Activated CD4-positive, alpha-beta T cell treated with anti-CD3 and anti-CD28 coated beads, Interleukin-2, amount 50 U/mL, for 4 hours (primary cell): ENCODE measurements around the gene SPRY4.
A peak's percentile ranks its signal among the peaks of the same experiment; 100 is the strongest.
"Not testable (repeated sequence)": the region's sequence is repeated elsewhere in the genome, so short reads cannot be mapped to it uniquely, and the experiment has no call there.

ENCODE experiments used
- DNase-seq, 2 experiments: peaks; one replicate each; pipeline ENCODE4 v3.0.0-alpha.2; 2020

Gene SPRY4

DNA sequence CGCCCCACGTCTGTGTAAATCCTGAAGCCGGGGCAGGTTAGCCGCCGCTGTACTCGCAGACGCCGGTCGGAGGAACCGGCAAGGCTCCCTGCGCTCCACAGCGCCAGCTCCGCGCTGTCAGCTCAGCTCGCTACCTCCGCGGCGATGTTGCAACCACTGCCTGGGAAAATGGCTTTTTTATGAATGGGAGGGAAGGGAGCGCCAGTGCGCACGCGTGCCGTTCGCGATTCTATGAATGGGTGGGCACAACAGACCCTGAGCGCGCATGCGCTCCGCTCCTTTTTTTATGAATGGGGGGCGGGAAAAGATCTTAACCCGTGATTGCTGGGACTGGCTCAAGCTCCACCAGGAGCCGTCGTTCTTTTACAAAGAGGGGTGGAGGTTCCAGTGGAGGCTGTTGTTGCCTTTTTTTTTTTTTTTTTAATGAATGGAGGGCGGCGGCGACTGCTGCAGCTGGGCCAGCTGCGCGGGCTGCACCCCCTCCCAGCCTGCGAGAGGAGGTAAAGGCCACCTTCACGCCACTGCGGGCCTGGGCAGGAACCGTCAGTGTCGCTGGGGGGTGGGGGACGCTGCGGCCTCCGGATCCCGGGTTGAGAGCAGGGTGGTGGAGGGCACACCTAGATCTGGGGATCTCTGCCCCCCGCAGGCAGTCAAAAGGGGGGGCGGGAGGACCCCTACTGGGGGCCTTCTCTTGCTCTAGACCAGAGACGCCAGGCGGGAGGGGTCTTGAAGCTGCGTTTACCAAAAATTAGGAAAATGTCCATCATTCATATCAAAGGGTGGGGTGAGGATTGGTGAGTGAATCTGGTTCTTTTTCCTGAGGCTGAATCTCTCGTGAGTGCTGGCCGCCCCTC, at the start of gene SPRY4:
TSS of gene SPRY4 (minus strand) at position 151 of the 854 bp plus-strand sequence. CDS start 9,913 bp downstream, outside the sequence.
- DNase-seq = peak; percentile 66 to 71

GRCh38 chr5:142368529-142368928, 43.7 kb upstream of the SPRY4 start:
- no peak for DNase-seq

DNA sequence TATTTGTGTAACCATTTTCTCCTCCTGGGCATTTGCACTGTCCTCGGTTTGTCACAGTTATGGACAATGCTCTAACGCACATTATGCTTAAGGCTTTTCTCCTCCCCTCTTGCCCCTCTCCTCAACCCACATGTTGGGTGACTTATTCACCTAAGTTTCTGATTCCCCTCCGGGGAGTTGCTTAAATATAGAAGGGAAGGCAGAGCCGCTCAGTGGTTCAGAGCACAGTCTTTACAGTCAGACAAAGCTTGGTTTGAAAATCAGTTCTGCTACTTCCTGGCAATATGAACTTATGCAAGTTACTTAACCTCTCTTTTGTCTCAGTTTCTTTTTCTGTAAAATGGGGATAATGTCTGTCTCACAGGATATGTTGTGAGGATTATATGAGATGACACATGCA, 41.2 kb upstream of the SPRY4 start:
- DNase-seq = no peak

DNA sequence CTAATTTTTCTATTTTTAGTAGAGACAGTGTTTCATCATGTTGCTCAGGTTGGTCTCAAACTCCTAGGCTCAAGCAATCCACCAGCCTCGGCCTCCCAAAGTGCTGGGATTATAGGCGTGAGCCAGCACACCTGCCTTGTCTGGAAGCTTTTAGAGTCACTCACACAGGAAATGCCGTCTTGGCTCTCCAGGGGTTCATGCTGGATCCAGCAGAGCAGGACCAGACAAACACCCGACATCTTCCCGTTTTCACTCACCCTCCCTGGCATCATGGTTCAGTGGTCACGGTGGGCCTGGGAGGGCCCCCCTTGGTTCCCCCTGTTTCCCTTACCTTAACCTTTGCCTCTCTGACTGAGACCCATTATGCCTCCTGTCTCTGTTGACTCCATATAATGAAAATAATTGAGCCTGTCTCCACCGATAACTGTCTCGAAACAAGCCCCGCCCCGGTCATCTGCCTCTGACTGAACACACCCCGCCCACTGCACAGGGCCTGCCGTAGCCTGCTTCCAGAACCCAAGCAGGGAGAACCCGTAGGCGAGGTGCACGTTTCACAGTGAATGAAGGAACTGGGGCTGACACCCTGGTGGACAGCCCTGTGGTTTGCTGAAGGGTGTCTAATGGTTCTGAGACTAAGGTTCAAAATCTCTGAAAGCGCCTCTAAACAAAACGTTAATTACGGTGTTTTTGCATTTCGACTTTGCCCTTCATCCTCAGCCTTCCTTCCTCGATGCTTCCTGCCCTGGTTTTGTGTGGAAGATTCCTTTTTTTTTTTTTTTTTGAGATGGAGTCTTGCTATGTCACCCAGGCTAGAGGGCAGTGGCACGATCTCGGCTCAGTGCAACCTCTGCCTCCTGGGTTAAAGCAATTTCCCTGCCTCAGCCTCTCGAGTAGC, 39.7 kb upstream of the SPRY4 start:
- no peak for DNase-seq

- DNase-seq = no peak
These were observed 38.8 kb upstream of the SPRY4 start for GRCh38 chr5:142363619-142363963.

GRCh38 chr5:142362193-142362592, 37.4 kb upstream of the SPRY4 start:
- not testable (repeated sequence) for DNase-seq

DNA sequence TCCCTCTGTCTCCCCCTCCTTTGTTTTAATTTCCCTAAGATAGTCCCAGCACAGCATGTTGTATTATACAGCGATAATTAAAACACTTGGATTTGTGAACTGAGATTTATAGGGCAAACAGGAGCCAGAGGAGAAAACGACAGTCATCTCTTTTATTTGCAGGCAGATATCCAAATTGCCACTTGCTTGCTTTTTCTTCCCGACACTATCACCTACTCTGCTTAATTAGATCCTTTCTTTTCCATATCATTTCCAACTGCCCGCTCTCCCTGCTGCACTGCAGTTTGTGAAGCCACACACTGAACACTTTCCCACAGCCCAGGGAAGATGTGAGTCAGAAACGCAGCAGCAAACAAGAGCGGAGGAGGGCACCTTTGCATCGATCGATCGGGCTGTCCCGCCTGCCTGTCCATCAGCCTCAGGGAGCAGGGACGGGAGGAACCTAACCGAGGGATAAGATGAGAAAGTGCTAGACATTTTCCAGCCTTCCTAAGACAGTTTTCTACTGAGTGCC, 35.8 kb upstream of the SPRY4 start:
- DNase-seq = no peak

DNA sequence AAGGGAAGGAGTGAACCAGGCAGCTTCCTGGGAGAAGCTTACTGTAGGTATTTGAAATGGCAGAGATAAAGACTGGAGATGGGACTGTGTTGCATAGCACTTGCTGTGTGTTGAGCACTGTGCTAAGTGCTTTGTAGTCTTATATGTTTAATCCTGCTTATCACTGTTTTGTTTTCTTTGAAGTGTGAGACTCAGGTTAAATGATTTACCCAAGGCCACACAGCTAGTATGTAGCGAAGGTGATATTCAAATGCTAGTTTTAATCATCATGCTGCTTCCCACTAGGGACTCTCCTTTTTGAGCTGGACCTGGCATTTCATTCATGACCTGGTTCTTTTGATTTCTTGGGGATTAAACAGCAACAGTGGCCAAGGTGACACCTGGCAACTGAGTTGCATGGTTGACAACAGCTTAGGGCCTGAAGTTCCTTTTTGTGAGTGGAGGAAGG, 35.3 kb upstream of the SPRY4 start:
- no peak for DNase-seq

- no peak for DNase-seq
These were observed 33.8 kb upstream of the SPRY4 start for GRCh38 chr5:142358648-142359047.

DNA sequence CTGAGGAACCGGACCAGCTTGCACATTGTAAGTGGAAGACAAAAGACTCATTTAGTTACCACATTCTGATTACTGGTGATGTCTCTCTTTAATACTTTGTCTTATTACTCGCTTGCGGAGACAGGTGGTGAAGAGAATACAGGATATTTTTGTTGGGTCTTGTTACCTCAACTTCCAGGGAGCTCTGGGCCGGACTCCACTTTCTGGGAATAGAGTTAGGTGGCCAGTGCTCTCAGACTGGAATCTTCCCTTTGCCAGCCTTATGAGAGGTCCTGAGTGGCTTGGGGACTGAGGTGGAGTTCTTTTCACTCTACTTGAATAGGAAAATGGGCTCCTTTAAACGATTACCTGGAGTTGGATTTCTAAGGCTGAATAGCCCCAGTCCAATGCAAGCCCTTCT, 33.3 kb upstream of the SPRY4 start:
- no peak for DNase-seq

DNA sequence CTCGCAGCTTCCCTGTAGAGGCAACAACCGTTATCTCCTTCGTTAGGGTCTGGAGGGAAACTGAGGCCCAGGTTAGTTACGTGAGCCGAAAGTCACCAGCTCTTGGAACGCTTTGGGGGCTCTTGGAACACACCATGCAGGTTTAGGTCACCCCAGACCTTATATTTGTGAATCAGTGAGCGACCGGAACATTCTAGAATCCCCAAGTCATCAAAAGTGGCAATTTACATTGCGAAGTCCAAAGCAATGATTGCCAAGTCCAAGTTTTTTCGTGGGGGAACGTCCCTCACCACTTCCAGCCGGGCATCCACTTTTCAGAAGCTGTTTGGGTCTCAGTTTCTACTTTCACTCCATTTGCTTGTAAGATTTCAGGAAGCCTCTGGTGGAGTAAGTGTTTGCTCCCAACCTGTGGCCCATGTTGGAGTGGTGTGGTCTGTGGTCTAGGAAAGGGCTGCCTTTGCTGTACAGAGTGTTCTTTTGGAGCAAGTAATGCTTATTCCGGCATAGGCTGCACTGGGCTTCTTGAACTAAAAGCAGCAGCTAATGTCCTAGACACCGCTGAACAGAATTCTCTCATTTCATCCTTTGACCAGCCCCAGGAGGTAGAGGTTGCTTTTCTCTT, 32.8 kb upstream of the SPRY4 start:
- no peak for DNase-seq

DNA sequence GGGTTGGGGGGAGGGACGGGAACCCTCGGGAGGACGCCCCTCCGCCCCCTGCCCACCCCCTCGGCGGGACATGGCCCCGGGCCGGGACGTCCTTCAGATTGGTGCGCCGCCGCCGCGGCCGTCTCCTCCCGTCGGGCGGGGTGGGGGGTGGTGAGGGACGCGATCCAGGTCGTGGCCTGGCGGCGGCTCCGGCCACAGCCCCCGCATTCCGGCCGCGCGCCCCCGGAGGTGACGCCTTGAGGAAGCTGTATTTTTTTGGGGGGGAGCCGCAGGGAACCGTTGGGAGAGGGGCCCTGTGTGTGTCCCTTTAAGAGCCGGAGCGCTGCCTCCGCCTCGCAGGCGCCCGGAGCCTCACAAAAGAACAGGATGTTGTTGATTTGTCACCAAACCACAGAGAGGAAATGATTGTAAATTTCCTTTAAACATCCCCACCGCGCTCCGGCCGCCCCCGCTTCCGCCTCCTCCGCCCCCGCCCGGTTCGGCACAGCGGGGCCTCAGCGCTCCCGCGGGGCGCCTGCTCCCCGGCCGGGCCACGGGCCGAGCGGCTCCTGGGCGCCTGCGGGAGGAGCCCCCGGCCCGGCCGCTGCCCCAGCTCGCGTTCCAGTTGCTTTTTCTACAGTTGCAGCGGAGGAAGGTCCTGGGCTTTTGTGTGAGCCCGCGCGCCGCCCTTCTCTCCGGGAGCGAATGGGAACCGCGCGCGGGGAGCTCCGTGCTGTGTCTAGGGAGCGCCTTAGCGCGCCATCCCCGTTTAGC, 32.1 kb upstream of the SPRY4 start:
- DNase-seq = peak; percentile 91

- DNase-seq = no peak
These were observed 31.5 kb upstream of the SPRY4 start for GRCh38 chr5:142356349-142356715.

DNA sequence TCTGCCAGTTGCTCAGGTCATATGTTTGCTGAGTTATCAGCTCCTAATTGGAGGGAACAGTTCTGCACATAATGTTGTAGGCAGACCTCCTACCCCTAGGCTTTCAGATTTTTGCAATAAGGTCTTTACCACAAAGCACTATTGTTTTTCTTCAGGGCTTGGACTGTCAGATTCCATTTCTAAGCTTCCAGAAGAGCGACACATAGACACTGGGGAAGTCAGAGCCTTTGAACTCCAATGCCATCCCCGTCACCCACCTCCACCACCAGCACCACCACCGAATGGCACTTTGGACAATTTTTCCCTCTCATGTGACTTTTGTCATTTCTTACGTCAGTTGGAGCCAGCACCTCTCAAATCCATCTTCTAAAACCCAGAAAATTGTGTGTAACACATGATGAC, 28.3 kb upstream of the SPRY4 start:
- DNase-seq = no peak

GRCh38 chr5:142350021-142350420, 25.2 kb upstream of the SPRY4 start:
- DNase-seq = no peak

DNA sequence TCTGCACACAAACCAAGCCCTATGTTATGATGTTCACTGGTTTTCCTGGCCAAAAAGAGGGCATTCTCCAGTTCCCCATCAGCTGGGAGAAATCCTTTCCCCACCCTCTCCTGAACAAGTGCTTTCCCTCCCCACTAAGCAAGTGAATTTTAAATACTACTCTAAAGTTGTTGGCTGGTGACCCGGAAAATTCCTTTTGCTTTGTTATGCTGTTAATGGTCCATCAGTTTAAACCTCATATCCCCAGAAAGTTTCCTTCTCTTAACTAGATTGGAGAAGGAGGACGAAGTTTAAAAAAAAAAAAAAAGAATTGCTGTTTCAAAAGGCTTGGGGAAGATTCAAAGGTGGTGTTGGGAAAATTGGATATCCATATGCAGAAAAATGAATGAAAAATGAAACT, 21.9 kb upstream of the SPRY4 start:
- DNase-seq = no peak

- not testable (repeated sequence) for DNase-seq
These were observed 20.1 kb upstream of the SPRY4 start for GRCh38 chr5:142344915-142345314.

GRCh38 chr5:142343531-142343930, 18.7 kb upstream of the SPRY4 start:
- no peak for DNase-seq

DNA sequence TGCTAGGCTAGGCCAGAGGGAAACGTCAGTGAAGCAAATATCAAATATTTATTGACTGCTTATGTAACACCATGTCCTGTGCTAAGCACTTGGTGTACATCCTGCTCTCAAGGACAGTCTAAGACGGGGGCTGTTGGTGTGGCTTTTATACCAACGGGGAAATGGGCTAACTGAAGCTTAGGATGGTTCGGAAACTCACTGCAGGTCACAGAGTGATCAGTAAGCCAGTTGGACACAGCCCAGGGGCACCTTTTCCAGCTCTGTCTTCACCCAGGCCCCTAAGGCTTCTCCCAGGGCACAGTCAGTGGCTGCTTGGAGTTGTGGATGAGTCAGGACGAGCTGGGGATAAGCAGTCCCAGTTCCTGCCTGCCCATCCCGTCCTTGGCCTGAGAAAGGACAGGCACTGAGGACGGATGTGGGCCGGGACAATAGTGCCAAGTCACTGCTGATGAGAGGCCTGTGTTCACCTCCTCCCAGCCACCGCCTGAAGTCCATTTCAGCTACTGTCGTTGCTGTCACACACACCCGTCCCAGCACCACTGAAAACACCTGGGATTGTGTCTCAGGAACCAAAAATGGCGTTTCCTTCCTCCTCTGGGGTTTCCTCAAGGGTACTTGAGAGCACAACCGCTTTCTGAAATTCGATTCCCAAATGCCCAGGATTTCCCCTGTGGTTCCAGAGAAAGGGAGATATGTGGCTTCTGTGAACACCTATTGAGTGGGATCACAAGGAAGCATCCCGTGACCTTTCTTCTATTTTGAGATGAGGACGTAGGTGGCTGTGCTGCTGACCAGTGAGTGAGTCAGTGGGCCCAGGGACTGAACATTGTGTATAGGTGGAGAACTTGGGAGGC, 17.5 kb upstream of the SPRY4 start:
- DNase-seq = no peak

DNA sequence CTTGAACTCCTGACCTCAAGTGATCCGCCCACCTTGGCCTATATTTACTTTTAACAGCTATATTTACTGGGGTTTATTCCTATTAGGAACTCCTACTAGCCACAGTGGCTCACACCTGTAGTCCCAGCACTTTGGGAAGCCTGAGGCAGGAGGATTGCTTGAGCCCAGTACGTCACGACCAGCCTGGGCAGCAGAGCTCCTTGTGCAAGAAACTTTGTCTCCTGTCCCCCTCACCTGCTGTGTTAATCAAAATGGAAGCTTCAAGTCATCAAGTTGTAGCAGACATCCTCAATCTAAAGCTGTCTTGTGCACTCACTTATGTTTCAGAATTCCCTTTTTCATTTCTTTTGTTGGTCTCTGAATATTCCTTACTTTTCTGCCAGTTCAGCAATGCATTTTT, 15.0 kb upstream of the SPRY4 start:
- DNase-seq = no peak

DNA sequence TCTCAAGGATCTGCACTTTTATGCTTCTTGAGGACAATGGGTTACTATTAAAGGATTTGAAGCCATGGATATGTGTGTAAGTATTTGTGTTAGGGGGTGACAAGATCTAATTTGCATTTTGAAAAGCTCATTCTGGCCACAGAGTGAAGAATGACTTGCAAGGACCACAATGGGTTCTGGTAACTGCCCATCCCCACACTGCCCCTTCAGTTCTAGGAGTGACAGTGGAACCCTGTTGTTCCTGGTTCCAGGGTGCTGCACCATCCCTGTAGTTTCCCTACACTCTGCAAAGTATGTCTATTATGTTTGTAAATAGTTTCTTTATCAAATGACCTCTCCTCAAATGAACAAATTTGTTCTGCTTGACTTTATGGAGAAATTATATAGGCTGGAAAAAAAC, 9.7 kb upstream of the SPRY4 start:
- DNase-seq = no peak

- not testable (repeated sequence) for DNase-seq
These were observed 8.9 kb upstream of the SPRY4 start for GRCh38 chr5:142333749-142334148.
